Subcutaneous adipose tissue (tissue), 4 donors: Measurements from ENCODE around the gene EIF6. TPM values are rescaled to one million over a fixed set of nuclear protein-coding genes. Genes with fewer than 3 reads are reported as not detected.

Experiments used
- CTCF ChIP-seq: fragments of 450-650 bp; IDR thresholded peaks from one replicate; pipeline ENCODE4 v1.5.1; 2016; ENCODE audit warnings: low read depth, mild to moderate bottlenecking, control low read depth, antibody characterized with exemption, moderate library complexity
- total RNA-seq, 4 donors: library from RNA; depleted of rRNA; stranded (reverse); fragments of >200 nt; gene quantifications; one replicate each; pipeline ENCODE4 v1.1.0, GENCODE V29; 2016

EIF6 gene
- total RNA-seq, 4 donors from 2014 or later, result 50.1 to 75.5 (median 67.9) TPM

- TF ChIP-seq CTCF, result no peak
Measured at GRCh38 chr20:35240811-35241293, 43.7 kb downstream of the EIF6 start.

GRCh38 chr20:35240083-35240810 lies 44.3 kb downstream of the EIF6 start:
- no peak for TF ChIP-seq CTCF

GRCh38 chr20:35238735-35239134 lies 45.8 kb downstream of the EIF6 start:
- TF ChIP-seq CTCF, result no peak

- no peak for TF ChIP-seq CTCF
Measured at GRCh38 chr20:35238170-35238569, 46.4 kb downstream of the EIF6 start.

- TF ChIP-seq CTCF, result no peak
Measured at GRCh38 chr20:35237486-35237885, 47.1 kb downstream of the EIF6 start.

- TF ChIP-seq CTCF, result no peak
Measured at GRCh38 chr20:35235881-35236280, 48.7 kb downstream of the EIF6 start.

GRCh38 chr20:35232575-35232974 lies 52.0 kb downstream of the EIF6 start:
- no peak for TF ChIP-seq CTCF

Other genes starting within 250 kb of the EIF6 start
- gene TRPC4AP, start 192.0 kb downstream of the EIF6 start, total RNA-seq, result 100 to 1,000 TPM in 1 of 4 donors, 10 to 100 TPM in 3; 76.6 to 112 (median 78.5) TPM
- 10 to 100 TPM; 24.0 to 37.8 (median 31.6) TPM for gene EDEM2, start 137.4 kb downstream of the EIF6 start, total RNA-seq
- 10 to 100 TPM; 61.9 to 86.5 (median 71.5) TPM for gene PROCR, start 112.7 kb downstream of the EIF6 start, total RNA-seq
- gene MMP24, start 58.1 kb downstream of the EIF6 start, total RNA-seq, result 1 to 10 TPM in 1 of 4 donors, under 1 TPM in 2, not detected in 1; 0.17 to 1.3 (median 0.66) TPM
- 10 to 100 TPM; 27.5 to 56.5 (median 31.6) TPM for gene MMP24OS, start 6.7 kb downstream of the EIF6 start, total RNA-seq
- gene FAM83C, start 7.7 kb upstream of the EIF6 start, total RNA-seq, result not detected
- 10 to 100 TPM; 23.6 to 38.2 (median 26.9) TPM for gene UQCC1, start 127.2 kb upstream of the EIF6 start, total RNA-seq
- 1 to 10 TPM in 1 of 4 donors, under 1 TPM in 3; 0.22 to 2.3 (median 0.66) TPM for gene GDF5, start 153.5 kb upstream of the EIF6 start, total RNA-seq
- gene CEP250, start 170.8 kb upstream of the EIF6 start, total RNA-seq, result 10 to 100 TPM in 3 of 4 donors, 1 to 10 TPM in 1; 6.8 to 31.6 (median 20.6) TPM
- gene C20orf173, start 244.9 kb upstream of the EIF6 start, total RNA-seq, result not detected